MG63 (cell line): ENCODE measurements around the gene MEX3A. TPM values are rescaled to one million over a fixed set of nuclear protein-coding genes. Genes with fewer than 3 reads are reported as not detected.
A peak's percentile ranks its signal among the peaks of the same experiment; 100 is the strongest.
"Not testable (repeated sequence)": the region's sequence is repeated elsewhere in the genome, so short reads cannot be mapped to it uniquely, and the experiment has no call there.

Experiments used
- DNase-seq: peaks from one replicate; pipeline ENCODE4 v3.0.0-alpha.2; 2020
- H3K27me3 ChIP-seq: fragments of 250-450 bp; sonication (Bioruptor Pico); 2 replicates; pipeline ENCODE4 v1.5.1; 2020; ENCODE audit warnings: mild to moderate bottlenecking, moderate library complexity
- H3K36me3 ChIP-seq: fragments of 250-450 bp; sonication (Bioruptor Pico); 2 replicates; pipeline ENCODE4 v1.5.1; 2020; ENCODE audit warnings: mild to moderate bottlenecking, moderate library complexity
- H3K4me3 ChIP-seq: fragments of 250-450 bp; sonication (Bioruptor Pico); 2 replicates; pipeline ENCODE4 v1.5.1; 2020; ENCODE audit warnings: mild to moderate bottlenecking, moderate library complexity
- H3K9me3 ChIP-seq: fragments of 250-450 bp; sonication (Bioruptor Pico); 2 replicates; pipeline ENCODE4 v1.5.1; 2020; ENCODE audit warnings: mild to moderate bottlenecking, moderate library complexity
- total RNA-seq: library from RNA; depleted of rRNA; stranded (reverse); fragments of >200 nt; shearing (Covaris generic); gene quantifications from 2 replicates; pipeline ENCODE4 v1.2.3, GENCODE V29; 2014; ENCODE audit warnings: low replicate concordance

MEX3A gene
- total RNA-seq, 1 experiment from 2014 or later, result 2.7 TPM

DNA sequence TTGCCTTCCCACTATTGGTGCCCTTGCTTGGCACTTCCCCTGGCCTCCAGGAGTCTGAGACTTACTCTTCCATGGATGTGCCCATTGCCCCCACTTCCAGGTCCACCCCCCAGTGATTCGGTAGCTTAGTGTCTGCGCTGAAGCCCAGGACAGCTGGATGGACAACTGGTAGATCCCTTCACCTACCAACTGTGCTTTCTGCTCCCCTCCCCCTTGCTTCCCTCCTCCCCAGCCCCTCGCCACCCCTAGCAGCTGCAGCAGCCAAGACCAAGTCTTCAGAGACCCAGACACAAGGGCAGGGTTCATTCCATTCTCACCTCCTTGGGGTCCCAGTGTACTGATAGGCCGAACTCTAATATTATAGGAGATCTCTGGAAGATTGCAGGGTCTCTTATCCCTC, 39.2 kb upstream of the MEX3A start:
- Histone ChIP-seq H3K36me3 (peaks cover 70% of the 10 kb centered on the region), H3K4me3 (peak overlapping the region; percentile 25)

DNA sequence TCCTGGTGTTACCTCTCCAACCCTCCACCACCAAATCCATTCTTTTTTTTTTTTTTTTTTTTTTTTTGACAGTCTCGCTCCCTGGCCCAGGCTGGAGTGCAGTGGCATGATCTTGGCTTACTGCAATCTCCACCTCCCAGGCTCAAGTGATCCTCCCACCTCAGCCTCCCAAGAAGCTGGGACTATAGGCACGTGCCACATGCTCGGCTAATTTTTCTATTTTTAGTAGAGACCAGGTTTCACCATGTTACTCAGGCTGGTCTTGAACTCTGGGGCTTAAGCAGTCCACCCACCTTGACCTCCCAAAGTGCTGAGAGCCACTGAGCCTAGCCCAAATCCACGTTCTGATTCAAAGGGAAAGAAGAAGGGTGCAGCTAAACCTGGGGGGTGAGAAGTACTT, 38.7 kb upstream of the MEX3A start:
- peaks cover 73% of the 10 kb centered on the region for H3K36me3 ChIP-seq
- DNase-seq, H3K27me3 ChIP-seq, H3K9me3 ChIP-seq, H3K4me3 ChIP-seq: not testable (repeated sequence)

More for the DNA sequence above, 39.2 kb upstream of the MEX3A start:
- Histone ChIP-seq H3K9me3 (no peaks in the 10 kb centered on the region), H3K27me3 (no peaks in the 10 kb centered on the region)
- DNase-seq, result no peak

DNA sequence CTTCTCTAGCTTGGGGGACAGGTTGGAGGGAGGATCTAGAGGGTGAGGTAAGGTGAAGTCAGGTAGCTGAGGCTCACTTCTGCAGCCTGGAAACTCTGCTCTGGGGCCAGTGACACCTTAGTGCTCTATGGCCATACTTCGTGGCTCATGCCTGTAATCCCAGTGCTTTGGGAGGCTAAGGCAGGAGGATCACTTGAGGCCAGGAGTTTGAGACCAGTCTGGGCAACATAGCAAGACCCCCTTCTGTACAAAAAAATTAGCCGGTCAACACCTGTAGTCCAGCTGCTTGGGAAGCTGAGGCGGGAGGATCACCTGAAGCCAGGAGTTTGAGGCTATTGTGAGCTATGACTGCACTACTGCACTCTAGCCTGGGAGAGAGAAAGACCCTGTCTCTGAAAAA, 38.1 kb upstream of the MEX3A start:
- Histone ChIP-seq H3K36me3 (peaks cover 76% of the 10 kb centered on the region), H3K27me3 (no peaks in the 10 kb centered on the region), H3K9me3 (peaks cover 2% of the 10 kb centered on the region; the same call in 1 of the 2 replicates), H3K4me3 (peak overlapping the region; percentile 96; the same call in 1 of the 2 replicates)
- no peak for DNase-seq

DNA sequence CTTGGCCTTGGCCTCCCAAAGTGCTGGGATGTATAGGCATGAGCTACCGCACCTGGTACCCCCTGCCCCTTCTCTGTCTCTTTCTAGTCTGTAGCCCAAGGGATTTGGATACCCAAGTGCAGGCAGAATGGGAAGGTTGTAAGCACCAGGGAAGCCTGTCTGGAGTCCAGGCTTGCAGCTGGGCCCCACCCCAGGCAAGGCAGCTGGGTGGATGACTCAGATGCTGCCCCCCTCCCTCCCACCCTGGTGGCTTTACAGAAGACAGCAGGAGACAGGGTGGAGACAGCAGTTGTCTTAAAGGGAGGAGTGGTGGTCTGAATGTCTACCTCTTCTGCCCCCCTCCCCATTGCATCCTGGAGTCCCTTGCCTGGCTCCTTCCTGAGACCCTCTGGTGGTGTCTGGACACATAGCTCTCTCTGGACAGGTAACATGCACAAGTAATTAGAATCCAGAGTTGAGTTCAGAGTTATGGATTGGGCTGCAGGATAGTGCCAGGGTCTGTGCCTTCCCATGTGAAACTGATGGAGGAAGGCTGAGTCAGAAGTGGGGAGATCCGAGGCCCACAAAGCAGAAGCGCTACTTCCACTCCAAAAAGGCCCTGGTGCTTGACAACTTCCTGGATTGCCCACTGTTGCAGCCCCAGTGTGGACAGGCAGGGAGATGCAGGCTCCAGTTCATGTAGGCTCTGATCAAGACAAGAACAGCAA, 37.4 kb upstream of the MEX3A start:
- Histone ChIP-seq H3K4me3 (peak overlapping the region; percentile 96), H3K36me3 (peaks cover 78% of the 10 kb centered on the region), H3K27me3 (no peaks in the 10 kb centered on the region), H3K9me3 (peaks cover 2% of the 10 kb centered on the region; the same call in 1 of the 2 replicates)
- peak; percentile 88 for DNase-seq

DNA sequence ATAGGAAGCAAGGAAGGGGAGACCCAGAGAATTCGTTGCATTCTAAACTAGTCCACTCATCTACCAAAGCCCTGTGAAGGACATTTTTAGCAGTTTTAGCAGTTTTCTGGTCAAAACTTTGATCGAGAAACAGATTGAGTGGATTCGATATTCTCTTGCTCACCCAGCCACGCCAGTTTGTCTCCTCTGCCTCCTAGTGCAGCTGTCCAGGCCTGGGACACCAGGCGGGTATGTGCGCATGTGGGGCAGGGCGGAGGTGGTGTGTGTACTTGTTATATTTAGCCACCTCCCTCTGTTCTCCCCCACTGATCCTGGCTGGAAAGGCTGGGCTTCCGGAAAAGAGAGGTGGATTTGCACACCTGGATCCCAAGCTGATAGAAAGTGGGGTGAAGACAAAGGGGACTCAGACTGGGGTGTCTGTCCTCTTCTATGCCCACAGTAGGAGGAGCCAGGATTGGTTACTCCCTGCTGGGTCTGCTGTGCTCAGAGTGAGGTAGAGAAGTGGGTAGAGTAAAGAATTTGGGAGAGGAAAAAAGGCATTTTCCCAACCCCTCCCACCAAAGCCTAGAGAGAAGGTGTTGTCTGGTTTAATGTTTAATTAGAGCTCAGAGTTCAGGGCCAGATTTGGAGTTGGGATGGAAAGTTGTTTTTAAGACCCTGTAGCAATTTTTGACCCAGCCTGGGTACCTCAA, 36.1 kb upstream of the MEX3A start:
- H3K36me3 ChIP-seq, result peaks cover 68% of the 10 kb centered on the region
- peak; percentile 51 for DNase-seq
- peak overlapping the region; percentile 96 for H3K4me3 ChIP-seq
- H3K27me3 ChIP-seq, result no peaks in the 10 kb centered on the region
- peaks cover 2% of the 10 kb centered on the region; the same call in 1 of the 2 replicates for H3K9me3 ChIP-seq

DNA sequence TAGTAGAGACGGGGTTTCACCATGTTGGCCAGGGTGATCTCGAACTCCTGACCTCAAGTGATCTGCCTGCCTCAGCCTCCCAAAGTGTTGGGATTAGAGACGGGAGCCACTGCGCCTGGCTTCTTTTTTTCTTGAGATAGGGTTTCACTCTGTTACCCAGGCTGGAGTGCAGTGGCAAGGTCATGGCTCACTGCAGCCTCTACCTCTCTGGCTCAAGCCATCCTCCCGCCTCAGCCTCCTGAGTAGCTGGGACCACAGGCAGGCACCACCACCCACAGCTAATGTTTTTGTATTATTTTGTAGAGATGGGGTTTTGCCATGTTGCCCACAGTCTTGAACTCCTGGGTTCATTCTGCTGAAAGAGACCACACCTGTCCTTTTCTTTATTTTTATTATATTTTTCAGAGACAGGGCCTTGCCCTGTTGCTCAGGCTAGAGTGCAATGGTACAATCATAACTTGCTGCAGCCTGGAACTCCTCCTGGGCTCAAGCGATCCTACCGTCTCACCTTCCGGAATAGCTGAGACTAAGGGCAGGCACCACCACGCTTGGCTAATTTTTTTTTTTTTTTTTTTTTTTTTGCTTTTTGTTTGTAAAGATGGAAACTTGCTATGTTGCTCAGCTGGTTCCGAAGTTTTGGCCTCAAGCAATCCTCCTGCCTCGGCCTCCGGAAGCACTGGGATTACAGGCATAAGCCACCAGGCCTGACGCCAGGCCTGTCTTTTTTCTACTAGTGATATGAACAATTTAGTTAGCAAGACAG, 35.3 kb upstream of the MEX3A start:
- Histone ChIP-seq H3K4me3 (peak overlapping the region; percentile 96), H3K36me3 (peaks cover 65% of the 10 kb centered on the region), H3K27me3 (no peaks in the 10 kb centered on the region), H3K9me3 (peaks cover 2% of the 10 kb centered on the region; the same call in 1 of the 2 replicates)
- peak; percentile 52 for DNase-seq

DNA sequence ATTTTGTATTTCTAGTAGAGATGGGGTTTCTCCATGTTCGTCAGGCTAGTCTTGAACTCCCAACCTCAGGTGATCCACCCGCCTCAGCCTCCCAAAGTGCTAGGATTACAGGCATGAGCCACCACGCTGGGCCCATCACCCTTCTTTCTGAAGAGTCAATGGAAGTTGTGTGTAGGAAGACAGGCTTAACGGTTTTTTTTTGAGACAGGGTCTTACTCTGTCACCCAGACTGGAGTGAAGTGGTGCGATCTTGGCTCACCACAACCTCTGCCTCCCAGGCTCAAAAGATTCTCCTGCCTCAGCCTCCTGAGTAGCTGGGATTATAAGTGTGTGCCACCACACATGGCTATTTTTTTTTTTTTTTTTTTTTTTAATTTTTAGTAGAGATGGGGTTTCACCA, 34.5 kb upstream of the MEX3A start:
- not testable (repeated sequence) for H3K27me3 ChIP-seq, DNase-seq, H3K9me3 ChIP-seq
- H3K4me3 ChIP-seq, result peak overlapping the region; percentile 96
- H3K36me3 ChIP-seq, result peaks cover 64% of the 10 kb centered on the region

DNA sequence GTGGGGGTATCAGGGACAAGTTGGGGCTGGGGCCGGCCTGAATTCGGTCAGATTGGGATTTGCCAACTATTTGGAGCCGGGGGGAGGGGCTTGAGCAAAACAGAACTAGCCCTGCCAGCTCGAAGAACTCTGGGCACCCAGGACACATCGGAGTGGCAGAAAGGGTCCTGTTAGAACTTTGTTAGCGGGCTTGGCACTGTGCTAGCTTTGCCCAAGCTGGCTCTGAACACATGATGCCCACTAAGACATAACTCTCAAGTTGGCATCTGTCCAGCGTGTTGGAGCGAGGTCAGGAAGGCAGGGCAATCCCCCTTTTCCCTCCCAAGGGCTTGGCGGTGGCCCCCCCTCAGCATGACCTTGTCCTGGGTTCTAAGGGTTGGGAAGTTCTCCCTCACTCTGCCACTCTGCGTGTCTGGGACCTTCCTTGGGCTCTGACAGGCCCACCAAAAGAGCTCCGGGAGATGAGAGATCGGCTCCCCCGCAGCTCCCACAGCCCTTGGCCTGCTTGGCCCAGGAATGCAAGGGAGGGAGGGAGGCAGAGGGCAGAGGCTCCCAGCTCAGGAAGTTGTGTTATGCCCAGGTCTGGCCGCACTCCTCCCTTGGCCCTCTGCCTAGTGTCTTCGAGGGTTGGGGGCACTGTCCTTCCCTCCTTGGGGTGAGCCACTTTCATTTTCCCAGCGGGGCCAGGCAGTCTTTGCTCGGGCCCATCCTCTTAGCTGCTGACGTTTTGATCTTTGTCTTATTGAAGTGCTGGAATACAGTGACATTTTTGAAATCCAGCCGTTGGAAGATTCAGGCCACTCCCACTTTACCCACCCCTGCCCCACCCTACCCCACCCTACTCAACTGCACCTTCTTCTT, 33.5 kb upstream of the MEX3A start:
- Histone ChIP-seq H3K27me3 (no peaks in the 10 kb centered on the region), H3K4me3 (peak overlapping the region; percentile 96), H3K9me3 (peaks cover 2% of the 10 kb centered on the region; the same call in 1 of the 2 replicates), H3K36me3 (peaks cover 56% of the 10 kb centered on the region)
- DNase-seq, result peak; percentile 91

DNA sequence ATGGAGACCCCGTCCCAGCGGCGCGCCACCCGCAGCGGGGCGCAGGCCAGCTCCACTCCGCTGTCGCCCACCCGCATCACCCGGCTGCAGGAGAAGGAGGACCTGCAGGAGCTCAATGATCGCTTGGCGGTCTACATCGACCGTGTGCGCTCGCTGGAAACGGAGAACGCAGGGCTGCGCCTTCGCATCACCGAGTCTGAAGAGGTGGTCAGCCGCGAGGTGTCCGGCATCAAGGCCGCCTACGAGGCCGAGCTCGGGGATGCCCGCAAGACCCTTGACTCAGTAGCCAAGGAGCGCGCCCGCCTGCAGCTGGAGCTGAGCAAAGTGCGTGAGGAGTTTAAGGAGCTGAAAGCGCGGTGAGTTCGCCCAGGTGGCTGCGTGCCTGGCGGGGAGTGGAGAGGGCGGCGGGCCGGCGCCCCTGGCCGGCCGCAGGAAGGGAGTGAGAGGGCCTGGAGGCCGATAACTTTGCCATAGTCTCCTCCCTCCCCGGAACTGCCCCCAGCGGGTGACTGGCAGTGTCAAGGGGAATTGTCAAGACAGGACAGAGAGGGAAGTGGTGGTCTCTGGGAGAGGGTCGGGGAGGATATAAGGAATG, 32.8 kb upstream of the MEX3A start:
- no peaks in the 10 kb centered on the region for H3K27me3 ChIP-seq
- DNase-seq, result peak; percentile 57
- H3K4me3 ChIP-seq, result peak overlapping the region; percentile 96
- H3K9me3 ChIP-seq, result peaks cover 2% of the 10 kb centered on the region; the same call in 1 of the 2 replicates
- peaks cover 49% of the 10 kb centered on the region for H3K36me3 ChIP-seq

DNA sequence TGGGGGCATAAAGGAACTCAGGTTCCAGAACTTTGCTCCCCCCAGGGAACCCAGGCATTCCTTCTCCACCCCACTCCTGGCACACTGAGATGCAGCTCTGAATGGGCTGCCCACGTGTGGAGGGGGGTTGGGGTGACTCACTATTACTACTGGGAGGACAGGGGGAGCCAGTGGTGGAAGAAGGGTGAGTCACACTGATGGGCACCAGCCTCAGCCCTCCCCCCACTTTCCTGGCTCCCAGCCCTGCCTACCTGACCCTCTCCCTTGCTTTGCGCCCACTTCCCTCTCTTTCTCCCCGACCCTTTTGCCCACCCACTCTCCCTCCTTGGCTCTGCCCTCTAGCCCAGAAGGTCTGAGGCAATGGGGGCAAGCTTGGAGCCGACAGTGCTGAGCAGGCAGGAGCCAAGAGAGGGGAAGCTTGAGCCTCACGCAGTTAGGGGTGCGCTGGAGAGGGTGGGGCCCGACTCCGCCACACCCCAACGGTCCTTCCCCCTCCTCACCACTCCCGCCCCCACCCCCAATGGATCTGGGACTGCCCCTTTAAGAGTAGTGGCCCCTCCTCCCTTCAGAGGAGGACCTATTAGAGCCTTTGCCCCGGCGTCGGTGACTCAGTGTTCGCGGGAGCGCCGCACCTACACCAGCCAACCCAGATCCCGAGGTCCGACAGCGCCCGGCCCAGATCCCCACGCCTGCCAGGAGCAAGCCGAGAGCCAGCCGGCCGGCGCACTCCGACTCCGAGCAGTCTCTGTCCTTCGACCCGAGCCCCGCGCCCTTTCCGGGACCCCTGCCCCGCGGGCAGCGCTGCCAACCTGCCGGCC, 32.0 kb upstream of the MEX3A start, which contains the start of gene LMNA:
Gene LMNA, plus strand, starts transcription at position 611 of the 818 bp plus-strand sequence. CDS start 208 bp downstream, outside the sequence.
- Histone ChIP-seq H3K36me3 (peaks cover 44% of the 10 kb centered on the region), H3K27me3 (no peaks in the 10 kb centered on the region), H3K4me3 (peak within 1 kb of the TSS; percentile 96), H3K9me3 (peaks cover 2% of the 10 kb centered on the region; the same call in 1 of the 2 replicates)
- DNase-seq, result peak; percentile 99

DNA sequence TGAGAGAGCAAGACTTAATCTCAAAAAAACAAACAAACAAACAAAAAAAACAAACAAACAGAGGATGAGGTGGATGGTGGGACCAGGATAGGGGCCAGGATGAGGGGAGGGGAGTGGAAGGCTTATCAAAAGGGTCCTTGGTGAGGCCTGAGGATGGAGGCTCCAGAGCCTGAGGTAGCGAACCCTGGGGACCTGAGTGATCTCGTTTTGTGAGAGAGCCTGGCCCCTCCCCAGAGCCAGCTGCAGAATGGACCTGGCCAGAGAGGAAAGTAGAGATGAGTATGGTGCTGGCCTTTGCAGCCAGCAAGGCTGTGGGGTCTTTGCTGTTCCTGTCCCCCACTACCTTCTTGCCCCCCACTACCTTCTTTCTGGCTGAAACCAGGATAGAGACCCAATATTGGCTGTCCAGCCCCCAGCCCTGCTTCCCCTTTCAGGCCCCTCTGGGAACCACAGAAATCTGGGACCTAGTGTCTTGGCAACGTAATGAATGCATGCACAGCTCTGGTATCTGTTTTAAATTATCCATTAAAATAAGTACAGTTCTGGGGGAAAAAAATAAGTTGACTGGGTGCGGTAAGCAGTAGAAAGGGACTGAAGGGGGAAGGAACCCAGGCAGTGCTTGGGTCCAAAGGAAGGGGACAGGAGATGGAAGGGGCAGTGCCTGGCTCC, 31.2 kb upstream of the MEX3A start:
- peaks cover 2% of the 10 kb centered on the region; the same call in 1 of the 2 replicates for H3K9me3 ChIP-seq
- peak; percentile 40 for DNase-seq
- H3K36me3 ChIP-seq, result peaks cover 36% of the 10 kb centered on the region
- H3K27me3 ChIP-seq, result no peaks in the 10 kb centered on the region
- H3K4me3 ChIP-seq, result peak overlapping the region; percentile 96

DNA sequence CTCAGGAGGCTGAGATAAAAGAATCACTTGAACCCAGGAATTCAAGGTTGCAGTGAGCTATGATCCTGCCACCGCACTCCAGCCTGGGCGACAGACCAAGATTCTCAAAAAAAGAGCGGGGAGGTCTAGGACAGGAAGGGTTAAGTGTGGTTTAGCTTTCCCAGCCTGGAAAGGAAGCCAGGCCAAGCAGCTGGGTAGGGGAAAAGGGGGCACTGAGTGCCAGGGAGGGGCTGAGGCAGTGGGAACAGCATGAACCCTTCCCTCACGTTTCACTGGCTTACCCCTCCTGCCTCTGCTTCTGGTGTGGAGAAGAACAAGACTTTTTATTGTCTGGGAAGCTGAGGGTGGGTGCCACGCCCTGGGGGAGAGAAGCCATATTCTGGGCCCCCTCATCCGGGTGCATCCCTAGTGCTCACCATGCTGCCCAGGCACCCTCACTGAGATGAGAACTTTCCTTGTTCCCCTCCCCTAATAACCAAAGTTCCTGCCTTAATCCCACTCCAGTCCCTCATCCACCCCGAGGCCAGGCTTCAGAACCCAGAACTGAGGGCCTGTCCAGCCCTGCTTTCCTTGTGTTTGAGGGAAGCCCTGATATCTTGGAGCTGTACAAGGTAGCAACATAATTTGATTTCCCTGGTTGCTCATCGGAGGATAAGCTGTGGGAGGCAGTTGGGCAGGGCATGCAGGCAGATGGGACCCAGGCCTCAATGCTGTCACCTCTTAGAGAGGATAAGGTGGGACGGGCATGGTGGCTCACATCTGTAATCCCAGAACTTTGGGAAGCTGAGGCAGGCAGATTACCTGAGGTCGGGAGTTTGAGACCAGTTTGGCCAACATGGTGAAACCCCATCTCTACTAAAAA, 30.2 kb upstream of the MEX3A start:
- no peak for DNase-seq
- H3K9me3 ChIP-seq, result peaks cover 2% of the 10 kb centered on the region; the same call in 1 of the 2 replicates
- H3K4me3 ChIP-seq, result no peak overlapping the region
- H3K27me3 ChIP-seq, result no peaks in the 10 kb centered on the region
- peaks cover 27% of the 10 kb centered on the region for H3K36me3 ChIP-seq

DNA sequence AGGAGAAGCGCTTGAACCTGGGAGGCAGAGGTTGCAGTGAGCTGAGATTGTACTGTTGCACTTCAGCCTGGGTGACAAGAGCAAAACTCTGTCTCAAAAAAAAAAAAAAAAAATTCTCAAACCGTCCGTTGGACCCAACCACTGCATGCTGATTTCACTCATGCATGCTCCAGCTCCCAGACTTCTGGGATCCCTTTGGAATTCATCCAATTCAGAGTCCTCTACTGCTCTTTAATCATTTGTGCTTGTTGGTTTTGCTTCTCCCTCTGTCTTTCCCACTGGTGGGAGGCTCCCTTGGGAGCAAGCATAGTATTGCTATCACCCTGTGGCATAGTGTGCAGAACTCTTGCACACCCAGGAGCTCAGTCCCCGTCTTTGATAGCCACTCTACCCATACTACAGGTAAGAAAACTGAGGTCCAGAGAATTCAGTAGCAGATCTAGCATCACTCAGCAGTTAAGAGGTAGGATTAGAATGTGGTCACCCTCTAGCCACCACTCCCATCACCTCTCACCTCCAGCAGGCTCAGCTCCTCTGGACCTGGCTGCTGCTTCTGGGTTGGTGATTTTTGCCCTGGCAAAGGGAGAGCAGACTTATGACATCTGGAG, 29.2 kb upstream of the MEX3A start:
- H3K4me3 ChIP-seq, result no peak overlapping the region
- DNase-seq, result no peak
- no peaks in the 10 kb centered on the region for H3K27me3 ChIP-seq
- H3K9me3 ChIP-seq, result peaks cover 2% of the 10 kb centered on the region; the same call in 1 of the 2 replicates
- peaks cover 17% of the 10 kb centered on the region for H3K36me3 ChIP-seq
